ENCODE data around the gene IFIH1.
A peak's percentile ranks its signal among the peaks of the same experiment; 100 is the strongest.

The IFIH1 gene

GRCh38 chr2:162244541-162245031 lies 73.9 kb downstream of the IFIH1 start:
- DNase-seq (ENCODE audit: extremely low read depth, low read depth): no peak
- TF ChIP-seq CTCF (IDR thresholded peaks at IDR 0.05; ENCODE audit: low read depth, low read length): no peak

GRCh38 chr2:162243715-162244114 lies 74.8 kb downstream of the IFIH1 start:
- no peak for TF ChIP-seq CTCF (IDR thresholded peaks at IDR 0.05; ENCODE audit: low read depth, low read length)
- no peak for DNase-seq (ENCODE audit: extremely low read depth, low read depth)

GRCh38 chr2:162243294-162243693 lies 75.2 kb downstream of the IFIH1 start, which contains the start of gene FAP:
FAP (minus strand) TSS chr2:162243445; CDS start chr2:162243327, 118 bp downstream.
- peak; percentile 89 for DNase-seq (ENCODE audit: extremely low read depth, low read depth)
- no peak for TF ChIP-seq CTCF (IDR thresholded peaks at IDR 0.05; ENCODE audit: low read depth, low read length)

GRCh38 chr2:162242586-162243280 lies 75.8 kb downstream of the IFIH1 start:
- DNase-seq (ENCODE audit: extremely low read depth, low read depth): no peak
- no peak for TF ChIP-seq CTCF (IDR thresholded peaks at IDR 0.05; ENCODE audit: low read depth, low read length)

GRCh38 chr2:162241571-162241970 lies 76.9 kb downstream of the IFIH1 start:
- TF ChIP-seq CTCF (IDR thresholded peaks at IDR 0.05; ENCODE audit: low read depth, low read length): no peak
- DNase-seq (ENCODE audit: extremely low read depth, low read depth): no peak

GRCh38 chr2:162234620-162235462 lies 83.6 kb downstream of the IFIH1 start:
- DNase-seq (ENCODE audit: extremely low read depth, low read depth): no peak
- no peak for TF ChIP-seq CTCF (IDR thresholded peaks at IDR 0.05; ENCODE audit: low read depth, low read length)

GRCh38 chr2:162233197-162233596 lies 85.3 kb downstream of the IFIH1 start:
- no peak for DNase-seq (ENCODE audit: extremely low read depth, low read depth)
- no peak for TF ChIP-seq CTCF (IDR thresholded peaks at IDR 0.05; ENCODE audit: low read depth, low read length)
